ENCODE data around the gene PAQR3.

DNA sequence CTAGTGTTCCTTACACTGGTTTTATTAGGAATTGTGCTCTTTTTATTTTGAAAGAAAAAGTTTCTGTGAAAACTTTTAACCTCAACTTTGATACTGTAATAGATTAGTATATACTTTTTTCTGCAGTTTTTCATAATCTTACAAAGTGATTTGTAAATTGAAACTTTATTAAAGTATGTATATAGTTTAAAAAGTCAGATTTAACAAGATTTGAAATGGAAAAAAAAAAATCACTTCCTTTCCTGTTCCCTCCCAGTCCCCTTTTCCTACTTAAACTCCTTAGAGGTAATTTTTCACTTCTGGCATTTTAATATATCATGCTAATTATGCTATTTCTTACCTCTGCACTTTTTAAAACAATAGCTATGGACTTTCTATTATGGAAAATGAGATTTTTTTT is 49.3 kb downstream of the PAQR3 start:
- TF ChIP-seq CTCF (IDR thresholded peaks at IDR 0.05) (no peak), POLR2AphosphoS5 (IDR thresholded peaks at IDR 0.05) (no peak), POLR2A (IDR thresholded peaks at IDR 0.05) (no peak)

Data from prostate gland (tissue), 2 donors.